HG02571 (cell line): ENCODE data around the gene DCAF10.
"Not testable (repeated sequence)": the region's sequence is repeated elsewhere in the genome, so short reads cannot be mapped to it uniquely, and the experiment has no call there.

Experiments used
- ATAC-seq: cut with Tn5 transposase; IDR thresholded peaks from one replicate; pipeline ENCODE4 v1.9.1; 2021; ENCODE audit warnings: mild to moderate bottlenecking, moderate library complexity; ENCODE audit not compliant: unreplicated experiment

DCAF10 gene

DNA sequence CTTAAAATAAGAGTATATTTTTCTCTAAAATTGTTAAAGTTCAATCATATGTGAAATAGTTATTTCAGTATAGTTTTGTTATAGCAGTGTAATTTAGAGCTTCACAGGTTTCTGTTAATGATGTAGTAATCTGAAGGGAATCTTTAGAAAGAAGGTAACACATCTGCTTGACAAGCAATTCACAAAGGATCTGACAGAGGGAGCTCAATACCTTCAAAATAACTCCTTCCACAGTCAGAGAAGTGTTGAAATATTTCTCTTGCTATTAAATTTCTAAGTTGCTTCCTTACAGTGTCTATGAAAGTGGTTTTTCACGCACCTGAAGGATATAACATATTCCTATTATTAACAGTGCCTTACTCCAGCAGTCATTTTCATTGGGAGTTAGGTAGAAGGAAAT lies 58.4 kb downstream of the DCAF10 start:
- ATAC-seq, result no peak

DNA sequence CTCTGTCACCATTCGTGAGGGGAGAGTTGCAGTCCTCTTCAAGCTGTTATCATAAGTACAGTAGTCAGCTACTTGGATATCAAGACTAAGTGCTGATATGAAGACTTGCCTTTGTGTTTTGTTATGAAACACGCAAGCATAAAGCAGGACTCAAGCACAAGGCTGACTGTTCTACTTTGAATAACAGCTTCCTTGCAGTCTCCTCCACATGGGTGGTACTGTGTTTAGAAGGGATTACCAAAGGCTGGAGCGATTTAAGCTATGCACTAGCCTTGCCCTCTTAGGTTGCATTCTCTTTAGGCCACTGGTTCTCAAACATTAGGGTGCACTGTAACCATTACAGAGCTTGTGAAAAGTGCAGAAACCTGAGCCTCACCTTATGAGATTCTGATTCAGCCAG lies 61.9 kb downstream of the DCAF10 start:
- no peak for ATAC-seq

DNA sequence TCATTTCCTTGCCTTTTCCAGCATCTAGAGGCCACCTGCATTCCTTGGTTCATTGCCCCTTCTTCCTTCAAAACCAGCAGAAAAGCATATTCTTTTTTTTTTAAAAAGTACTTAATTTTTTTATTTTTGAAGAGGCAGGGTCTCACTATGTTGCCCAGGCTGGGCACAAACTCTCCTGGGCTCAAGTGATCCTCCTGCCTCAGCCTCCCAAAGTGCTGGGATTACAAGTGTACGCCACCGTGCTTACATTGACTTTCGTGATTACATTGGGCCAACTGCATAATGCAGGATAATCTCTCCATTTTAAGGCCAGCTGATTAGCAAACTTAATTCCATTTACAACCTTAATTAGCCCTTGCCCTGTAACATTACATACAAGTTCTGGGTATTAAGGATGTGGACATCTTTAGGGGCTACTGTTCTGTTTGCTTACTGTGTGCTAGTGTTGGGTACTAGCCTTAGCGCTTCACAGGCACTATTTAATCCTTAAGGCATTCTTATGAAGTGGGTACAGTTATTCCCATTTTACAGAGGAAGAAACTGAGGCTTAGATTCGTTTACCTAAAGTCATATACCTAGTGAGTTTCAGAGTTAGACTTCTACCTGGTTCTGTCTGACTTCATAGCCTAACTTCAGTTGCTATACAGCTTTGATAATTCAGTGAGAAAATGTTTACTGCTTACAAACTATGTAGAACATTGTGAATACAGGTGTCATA lies 69.6 kb downstream of the DCAF10 start:
- ATAC-seq, result no peak

DNA sequence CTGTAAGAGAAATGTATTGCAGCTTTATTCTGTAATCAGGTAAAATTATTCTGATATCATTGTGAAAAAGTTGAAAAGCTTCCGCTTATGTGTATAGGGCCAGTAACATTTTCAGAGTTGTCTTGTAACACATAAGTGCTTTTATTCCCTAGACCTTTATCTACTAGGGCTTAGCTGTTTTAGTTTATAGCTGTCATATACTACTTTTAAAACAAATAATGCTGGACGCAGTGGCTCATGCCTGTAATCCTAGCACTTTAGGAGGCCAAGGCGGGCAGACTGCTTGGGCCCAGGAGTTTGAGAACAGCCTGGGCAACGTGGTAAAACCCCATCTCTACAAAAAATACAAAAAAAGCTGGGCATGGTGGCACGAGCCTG lies 70.2 kb downstream of the DCAF10 start:
- no peak for ATAC-seq

DNA sequence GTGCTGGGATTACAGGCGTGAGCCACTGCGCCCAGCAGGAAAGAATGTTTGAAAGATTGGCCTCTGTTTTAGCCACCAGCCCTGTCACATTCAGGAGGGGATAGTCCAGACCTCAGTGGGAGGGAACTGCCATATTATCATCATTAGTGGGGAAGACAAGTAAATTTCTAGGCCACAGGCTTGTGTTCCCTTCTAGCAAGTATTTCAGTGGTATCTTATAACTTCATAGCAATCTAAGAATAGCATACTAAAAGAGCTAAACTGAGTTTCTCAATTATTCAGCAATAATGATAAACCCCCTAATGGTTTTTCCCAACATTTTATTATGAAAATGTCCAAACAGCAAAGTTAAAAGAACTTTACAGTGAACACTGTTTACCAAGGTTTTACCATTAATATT lies 73.4 kb downstream of the DCAF10 start:
- no peak for ATAC-seq

DNA sequence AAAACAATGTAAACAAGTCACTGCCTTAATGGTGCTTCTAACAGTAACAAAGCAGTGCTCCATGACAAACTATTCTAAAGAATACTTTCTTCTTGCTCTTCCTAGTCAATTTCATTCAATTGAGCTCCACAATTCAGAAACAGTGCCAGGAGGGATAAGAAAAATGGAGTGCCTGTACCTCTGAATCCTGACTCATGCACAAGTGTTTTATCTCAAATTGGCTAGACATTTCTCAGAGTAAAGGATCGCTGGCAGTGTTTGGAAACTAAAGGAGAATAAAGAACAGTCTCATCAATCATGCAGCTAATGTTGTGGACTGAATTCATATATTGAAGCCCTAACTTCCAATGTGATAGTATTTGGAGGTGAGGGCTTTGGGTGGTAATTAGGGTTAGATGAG lies 75.8 kb downstream of the DCAF10 start:
- ATAC-seq, result no peak

DNA sequence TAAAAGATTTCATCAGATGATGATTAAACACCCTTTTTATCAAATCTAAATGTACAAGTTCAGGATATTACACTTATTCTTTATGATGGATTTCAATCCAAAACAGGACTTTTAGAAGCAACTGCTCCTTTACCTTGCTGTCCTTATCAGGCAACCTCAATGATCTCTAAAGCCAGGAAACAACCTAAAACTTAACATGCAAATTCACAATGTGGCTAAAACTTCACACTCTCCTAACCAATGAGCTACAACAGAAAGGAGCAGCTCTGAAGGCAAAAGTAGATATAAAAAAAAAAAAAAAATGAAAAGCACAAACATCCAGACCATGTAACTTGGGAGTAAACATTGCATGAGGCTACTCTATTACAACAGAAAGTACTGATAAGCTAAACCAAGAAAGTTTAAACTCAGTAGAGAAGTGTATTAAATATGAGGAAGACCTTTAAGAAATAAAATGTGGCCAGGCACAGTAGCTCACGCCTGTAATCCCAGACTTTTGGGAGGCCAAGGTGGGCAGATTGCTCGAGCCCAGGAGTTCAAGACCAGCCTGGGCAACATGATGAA lies 80.4 kb downstream of the DCAF10 start:
- ATAC-seq, result no peak

DNA sequence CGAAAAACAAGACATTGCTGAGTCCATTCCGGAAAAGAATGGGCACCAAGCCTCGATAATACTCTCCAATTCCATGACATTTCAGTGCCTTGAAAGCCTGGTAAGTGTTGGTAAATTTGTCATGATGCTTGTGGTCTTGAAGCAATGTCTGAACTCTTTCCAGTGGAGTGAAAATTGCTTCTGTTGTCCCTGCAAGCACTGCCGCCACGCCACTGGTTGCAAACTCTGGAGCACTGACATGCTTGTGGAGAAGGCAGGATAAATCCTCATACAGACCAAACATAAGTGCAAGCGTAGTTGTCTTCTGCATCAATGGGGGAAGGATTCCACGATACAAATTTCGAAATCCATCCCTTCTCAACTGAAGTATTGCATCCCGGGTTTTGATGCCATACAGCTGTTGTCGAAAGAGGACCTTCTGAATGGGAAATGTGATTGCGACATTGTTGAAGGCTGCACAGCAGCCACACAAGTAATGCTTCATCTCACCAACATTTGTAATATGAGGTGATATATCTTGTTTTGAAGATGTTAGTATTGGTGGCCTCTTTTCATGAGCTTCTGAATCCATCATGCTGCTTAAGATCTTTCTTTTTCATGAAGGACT lies 87.5 kb downstream of the DCAF10 start:
- not testable (repeated sequence) for ATAC-seq

DNA sequence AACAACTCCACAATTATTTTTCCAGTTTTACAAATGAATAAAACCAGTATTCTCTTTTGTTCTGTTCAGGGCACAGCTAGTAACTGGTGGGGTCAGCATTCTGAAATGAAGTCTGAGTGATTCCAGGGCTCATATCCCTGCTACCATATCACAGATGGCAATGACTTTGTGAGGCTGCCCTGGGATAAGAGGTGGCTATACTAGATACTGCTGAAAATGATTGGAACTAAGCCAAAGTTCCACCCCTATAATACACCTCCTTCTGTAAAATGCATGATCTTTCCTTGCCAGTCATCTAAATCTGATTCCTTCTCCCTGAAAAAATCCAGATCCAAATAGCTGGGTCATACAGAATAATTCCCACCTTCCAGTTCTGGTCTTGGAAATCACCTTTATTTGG lies 88.9 kb downstream of the DCAF10 start:
- ATAC-seq, result no peak

DNA sequence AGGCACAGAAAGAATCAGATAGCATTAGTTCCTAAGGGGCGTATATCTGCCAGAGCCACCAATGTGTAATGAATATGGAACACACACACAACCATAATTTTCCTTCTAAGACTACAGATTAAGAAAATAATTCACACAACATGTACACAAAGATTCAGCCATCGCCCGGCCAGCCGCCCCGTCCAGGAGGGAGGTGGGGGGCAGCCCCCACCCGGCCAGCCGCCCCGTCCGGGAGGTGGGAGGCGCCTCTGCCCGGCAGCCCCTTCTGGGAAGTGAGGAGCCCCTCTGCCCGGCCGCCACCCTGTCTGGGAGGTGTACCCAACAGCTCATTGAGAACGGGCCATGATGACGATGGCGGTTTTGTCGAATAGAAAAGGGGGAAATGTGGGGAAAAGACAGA lies 90.4 kb downstream of the DCAF10 start:
- ATAC-seq, result not testable (repeated sequence)

DNA sequence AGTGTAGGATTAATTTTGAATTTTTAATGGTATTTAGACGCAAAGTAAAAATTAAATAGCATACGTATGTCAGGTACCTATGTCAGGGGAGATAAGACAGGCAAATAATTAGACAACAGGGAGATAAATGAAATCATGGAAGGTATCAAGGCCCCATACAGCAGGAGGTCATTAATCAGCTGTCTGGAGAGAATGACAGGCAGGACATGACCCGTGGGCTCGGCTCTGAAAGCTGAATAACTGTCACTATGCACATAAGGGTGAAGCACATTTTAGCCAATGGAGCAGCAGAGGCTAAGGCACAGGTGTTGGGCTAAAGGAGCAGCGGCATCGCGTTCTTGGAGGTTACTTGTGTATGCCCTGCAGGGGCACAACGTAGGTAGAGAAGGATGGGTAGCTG lies 91.5 kb downstream of the DCAF10 start:
- ATAC-seq, result no peak

DNA sequence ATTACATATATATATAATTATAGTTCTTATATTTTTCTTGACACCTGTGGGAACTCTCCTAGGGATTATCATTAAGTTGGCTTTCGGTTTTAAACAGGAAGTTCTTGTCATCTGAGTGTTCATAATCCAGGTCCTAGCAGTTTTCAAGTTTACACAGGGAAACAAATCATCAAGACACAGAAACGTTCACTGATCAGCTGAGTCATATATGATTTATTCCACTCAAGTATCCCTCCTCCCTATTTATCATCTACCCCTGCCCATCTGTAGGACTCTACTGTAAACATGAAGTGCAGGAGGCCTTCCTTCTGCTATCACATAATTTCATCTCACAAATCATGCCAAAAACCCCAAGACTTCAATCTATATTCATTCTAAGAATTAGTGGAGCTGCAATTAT lies 97.1 kb downstream of the DCAF10 start:
- no peak for ATAC-seq

DNA sequence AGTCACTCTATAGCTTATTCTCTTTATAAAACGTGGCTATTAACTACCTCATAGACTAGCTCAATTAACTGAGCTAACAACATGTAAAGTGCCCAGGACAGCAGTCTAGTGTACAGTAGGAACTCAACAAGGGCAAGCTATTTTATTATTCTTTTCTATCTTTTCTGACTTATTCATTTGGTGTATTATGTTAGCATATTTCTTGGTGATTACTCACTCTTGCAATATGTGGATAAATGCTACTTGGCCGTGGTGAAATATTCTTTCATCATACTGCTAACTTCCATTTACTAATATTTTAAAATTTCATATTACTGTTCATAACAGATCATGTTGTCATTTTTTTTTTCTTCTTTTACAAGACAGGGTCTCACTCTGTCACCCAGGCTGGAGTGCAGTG lies 98.4 kb downstream of the DCAF10 start:
- ATAC-seq, result no peak

DNA sequence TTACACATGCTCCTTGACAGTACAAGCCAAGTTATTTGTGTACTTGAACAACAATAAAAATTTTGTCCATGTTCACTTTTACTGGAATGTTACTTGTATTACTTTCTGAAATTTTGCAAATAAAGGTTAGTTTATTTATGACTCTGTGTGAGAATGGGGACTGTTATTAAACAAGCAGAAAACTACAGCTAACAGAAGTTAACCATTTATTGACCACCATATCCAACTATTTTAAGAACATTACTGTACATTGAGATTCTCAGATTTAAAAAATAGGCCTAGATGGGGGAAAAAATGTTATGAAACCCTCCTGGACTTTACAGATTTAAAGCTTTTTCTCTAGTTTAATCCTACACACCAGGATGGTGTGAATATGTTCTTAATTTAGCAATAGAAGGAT lies 101.5 kb downstream of the DCAF10 start:
- ATAC-seq, result no peak

DNA sequence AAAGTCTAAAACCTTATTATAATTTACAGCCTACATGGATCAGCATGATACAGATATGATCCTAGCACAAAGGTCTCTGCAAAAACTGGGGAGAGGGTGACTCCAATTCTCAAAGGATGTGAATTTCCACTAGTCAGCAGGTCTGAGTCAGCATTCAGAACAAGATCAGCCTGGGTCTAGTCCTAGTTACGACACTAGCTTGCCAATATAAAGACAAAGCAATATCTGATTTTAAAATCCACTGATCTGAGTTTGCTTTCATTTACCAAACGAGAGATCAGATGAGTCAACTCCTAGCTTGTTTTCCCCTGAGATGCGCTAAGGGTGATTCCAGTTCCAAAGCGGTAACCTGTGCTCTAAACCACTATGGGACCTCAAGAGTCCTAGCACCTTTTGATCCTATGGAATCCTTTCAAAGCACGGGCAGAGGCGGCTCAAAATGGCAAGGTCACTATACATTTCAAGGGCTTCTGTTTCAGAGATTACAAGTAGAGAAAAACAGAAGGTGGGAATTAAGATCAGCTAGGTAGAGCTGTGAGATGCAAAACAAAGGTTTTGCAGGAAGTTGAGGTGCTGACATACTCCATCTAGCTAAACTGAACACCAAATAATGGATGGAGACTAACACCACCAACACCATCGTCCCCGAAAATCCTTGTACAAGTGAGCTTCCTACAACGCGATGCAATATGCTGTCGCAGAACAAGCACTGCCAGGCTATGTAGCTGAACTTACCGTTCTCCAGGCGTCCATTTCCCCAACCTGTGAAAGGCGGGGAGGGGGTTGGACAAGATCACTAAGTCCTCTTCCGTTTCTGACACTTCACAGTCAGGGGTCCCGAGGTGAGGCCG lies 102.4 kb downstream of the DCAF10 start:
- peak; percentile 11 for ATAC-seq

DNA sequence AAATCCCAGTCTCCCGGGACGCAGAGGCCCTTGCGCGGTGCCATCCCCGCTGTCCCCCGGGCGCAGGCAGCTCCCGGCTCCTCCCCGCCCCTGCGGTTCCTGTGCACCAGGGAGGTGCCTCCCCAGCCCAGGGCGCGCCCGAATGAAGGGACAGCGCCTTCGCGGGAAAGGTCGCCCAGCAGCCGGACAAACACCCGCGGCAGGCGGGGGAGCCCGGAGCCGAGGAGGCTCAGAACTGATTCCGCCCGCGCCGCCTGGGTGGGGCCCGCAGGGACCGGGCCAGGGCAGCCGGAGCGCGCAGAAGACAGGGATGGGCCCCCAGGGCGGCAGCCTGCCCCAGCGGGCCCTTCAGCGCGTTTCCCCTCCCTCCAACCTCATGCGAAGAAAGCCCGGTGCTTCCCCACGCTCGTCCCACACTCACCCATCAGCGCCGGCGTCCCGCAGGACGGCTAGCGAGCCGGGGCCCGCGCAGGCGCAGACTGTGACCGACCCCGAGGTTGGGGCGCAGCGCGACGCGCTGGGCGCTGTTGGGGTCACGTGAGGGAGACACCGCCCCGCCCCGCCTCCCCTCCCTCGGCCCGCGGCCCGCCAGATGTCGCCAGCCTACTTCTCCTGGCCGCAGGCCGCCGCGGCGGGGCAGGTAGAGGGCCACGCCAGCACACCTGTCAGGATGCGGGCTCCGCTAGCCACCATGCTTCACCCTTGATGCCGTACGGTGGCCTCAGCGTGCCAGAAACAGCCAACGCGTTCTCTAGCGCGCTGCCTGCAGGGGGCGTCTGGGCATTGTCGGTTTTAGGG lies 103.2 kb downstream of the DCAF10 start, which contains the start of gene SLC25A51:
Gene SLC25A51 (minus strand): TSS at position 481 of the 798 bp plus-strand sequence. CDS start 15,577 bp downstream, outside the sequence.
- peak; percentile 84 for ATAC-seq

DNA sequence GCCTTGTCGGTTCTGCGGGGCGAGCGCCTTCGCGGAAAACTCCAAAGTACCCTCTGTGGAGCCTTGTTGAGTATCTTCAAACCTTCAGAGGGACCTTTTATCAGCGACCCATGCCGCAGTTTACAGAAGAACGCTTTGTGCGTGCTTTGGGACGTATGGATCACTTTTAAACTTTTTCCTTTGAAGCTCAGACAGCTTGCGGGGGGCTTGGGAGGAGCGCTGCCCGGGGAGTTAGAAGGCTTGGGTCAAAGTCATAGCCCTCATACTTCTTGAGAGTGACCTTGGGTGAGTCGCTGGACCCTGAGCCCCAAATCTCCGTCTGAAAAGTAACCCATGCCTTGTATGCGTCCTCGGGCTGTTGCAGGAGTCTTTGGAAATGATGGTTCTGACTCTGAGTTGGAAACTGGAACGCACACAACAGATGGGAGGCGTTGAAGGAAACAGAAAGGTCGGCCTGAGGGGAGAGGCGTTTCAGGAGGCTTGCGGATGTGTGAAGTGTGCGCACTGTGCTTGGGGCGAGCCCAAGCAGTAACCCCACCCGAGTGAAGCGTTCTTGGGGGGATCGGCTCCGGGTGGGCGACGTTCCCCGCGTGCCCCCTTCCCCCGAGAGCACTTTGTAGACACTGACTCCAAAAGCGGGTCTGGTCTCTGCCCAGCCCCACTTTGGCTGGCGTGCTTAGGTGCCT lies 104.0 kb downstream of the DCAF10 start:
- no peak for ATAC-seq

DNA sequence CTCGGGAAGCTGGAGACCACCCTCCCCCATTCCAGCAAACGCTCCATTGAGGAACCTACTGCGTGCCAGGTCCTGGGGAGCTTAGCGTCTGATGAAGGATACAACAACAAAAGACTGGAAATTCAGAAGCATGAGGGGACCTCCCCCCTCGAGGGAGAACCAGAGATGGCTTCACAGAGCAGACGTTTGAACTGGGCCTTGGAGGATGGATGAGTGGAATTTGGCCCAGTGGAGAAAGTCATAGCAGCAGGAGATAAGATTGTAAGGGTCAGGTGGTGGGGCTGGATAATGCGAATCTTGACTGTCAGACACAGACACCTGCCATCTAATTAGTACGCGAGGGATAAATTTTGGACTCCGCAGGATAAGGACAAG lies 104.5 kb downstream of the DCAF10 start:
- ATAC-seq, result no peak

DNA sequence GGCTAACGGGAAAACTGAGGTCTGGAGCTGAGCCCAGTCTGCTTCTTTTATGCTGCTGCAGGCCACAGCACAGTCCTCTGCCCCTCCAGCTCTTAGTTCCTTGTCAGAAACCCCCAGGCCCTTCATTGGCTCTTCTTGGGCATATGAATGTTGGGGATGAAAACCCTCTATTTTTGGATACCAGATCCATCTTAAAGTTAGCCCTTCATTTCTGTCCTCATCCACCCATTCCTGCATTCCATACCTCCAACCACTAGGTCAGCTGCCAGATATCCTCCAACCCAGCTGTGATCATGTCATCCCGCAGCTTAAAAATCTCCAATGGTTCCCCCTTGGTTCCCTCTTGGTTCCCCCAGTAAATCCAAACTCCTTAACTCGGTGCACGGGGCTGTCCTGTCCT lies 105.2 kb downstream of the DCAF10 start:
- no peak for ATAC-seq
